GM23338 (cell line): Measurements from ENCODE around the gene STRA6.

Source experiments
- CREB1 ChIP-seq: fragments of 250-450 bp; sonication (Bioruptor Pico); IDR thresholded peaks from 2 replicates; pipeline ENCODE4 v1.5.0; 2020; ENCODE audit warnings: low read depth, mild to moderate bottlenecking, moderate library complexity
- CTCF ChIP-seq, 2 experiments: fragments of 200-600 bp in 1 of 2; sonication (generic) in 1 of 2; conservative IDR thresholded peaks; 2 replicates each; pipeline versions ENCODE4 v1.5.1 to v1.6.1; 2016 to 2017; ENCODE audit warnings: antibody characterized with exemption in 2 of 2, low read depth in 2 of 2, mild to moderate bottlenecking in 2 of 2, moderate library complexity in 1 of 2
- EZH2 ChIP-seq: fragments of 200-600 bp; sonication (generic); IDR thresholded peaks from one replicate; pipeline ENCODE4 v1.8.0; 2017; ENCODE audit warnings: antibody characterized with exemption, mild to moderate bottlenecking, low read depth; ENCODE audit not compliant: unreplicated experiment
- EZH2phosphoT487 ChIP-seq: fragments of 200-600 bp; sonication (generic); IDR thresholded peaks from one replicate; pipeline ENCODE4 v1.8.1; 2018; ENCODE audit warnings: antibody characterized with exemption; ENCODE audit not compliant: unreplicated experiment
- JUNB ChIP-seq: IDR thresholded peaks from one replicate; pipeline ENCODE4 v1.6.1; 2016; ENCODE audit warnings: antibody characterized with exemption; ENCODE audit not compliant: unreplicated experiment
- POLR2AphosphoS5 ChIP-seq: IDR thresholded peaks from 2 replicates; pipeline ENCODE4 v1.6.1; 2016; ENCODE audit warnings: antibody characterized with exemption, low read depth
- TF ChIP-seq, protein P1 (sequence below): IDR thresholded peaks from one replicate; pipeline ENCODE4 v1.6.1; 2018; ENCODE audit warnings: antibody characterized with exemption; ENCODE audit not compliant: unreplicated experiment

- TF ChIP-seq, protein P1, sequence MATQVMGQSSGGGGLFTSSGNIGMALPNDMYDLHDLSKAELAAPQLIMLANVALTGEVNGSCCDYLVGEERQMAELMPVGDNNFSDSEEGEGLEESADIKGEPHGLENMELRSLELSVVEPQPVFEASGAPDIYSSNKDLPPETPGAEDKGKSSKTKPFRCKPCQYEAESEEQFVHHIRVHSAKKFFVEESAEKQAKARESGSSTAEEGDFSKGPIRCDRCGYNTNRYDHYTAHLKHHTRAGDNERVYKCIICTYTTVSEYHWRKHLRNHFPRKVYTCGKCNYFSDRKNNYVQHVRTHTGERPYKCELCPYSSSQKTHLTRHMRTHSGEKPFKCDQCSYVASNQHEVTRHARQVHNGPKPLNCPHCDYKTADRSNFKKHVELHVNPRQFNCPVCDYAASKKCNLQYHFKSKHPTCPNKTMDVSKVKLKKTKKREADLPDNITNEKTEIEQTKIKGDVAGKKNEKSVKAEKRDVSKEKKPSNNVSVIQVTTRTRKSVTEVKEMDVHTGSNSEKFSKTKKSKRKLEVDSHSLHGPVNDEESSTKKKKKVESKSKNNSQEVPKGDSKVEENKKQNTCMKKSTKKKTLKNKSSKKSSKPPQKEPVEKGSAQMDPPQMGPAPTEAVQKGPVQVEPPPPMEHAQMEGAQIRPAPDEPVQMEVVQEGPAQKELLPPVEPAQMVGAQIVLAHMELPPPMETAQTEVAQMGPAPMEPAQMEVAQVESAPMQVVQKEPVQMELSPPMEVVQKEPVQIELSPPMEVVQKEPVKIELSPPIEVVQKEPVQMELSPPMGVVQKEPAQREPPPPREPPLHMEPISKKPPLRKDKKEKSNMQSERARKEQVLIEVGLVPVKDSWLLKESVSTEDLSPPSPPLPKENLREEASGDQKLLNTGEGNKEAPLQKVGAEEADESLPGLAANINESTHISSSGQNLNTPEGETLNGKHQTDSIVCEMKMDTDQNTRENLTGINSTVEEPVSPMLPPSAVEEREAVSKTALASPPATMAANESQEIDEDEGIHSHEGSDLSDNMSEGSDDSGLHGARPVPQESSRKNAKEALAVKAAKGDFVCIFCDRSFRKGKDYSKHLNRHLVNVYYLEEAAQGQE = no peak
- TF ChIP-seq EZH2 (peak; percentile 99), CTCF (conservative IDR thresholded peaks at IDR 0.05; ENCODE audit: low read depth in 2 of 2) (no peak), CREB1 (CRISPR knock-in tag) (no peak), JUNB (no peak), POLR2AphosphoS5 (no peak), EZH2phosphoT487 (peak; percentile 95)
These were observed 72.3 kb downstream of the STRA6 start, which contains the start of gene ISLR2 for GRCh38 chr15:74130155-74130848.
